Activated CD4-positive, alpha-beta T cell treated with anti-CD3 and anti-CD28 coated beads, Interleukin-2, amount 10 ng/mL, durations not matched to agents 24 days and 14 days (primary cell): ENCODE measurements around the gene CSNK1G2. TPM values are rescaled to one million over a fixed set of nuclear protein-coding genes. Genes with fewer than 3 reads are reported as not detected.

Source experiments
- DNase-seq: peaks from one replicate; pipeline ENCODE4 v3.0.0; 2022
- H3K27ac Mint-ChIP-seq: one replicate; pipeline ENCODE4 v1.8.0; 2022; ENCODE audit warnings: mild to moderate bottlenecking, mixed read lengths
- H3K27me3 Mint-ChIP-seq: one replicate; pipeline ENCODE4 v1.8.0; 2022; ENCODE audit warnings: mixed read lengths
- H3K36me3 Mint-ChIP-seq: one replicate; pipeline ENCODE4 v1.8.0; 2022; ENCODE audit warnings: low read depth, mild to moderate bottlenecking, mixed read lengths
- H3K4me1 Mint-ChIP-seq: one replicate; pipeline ENCODE4 v1.8.0; 2021; ENCODE audit warnings: mixed read lengths
- H3K4me3 Mint-ChIP-seq: one replicate; pipeline ENCODE4 v1.8.0; 2022; ENCODE audit warnings: mild to moderate bottlenecking, moderate library complexity, mixed read lengths
- H3K9me3 Mint-ChIP-seq: one replicate; pipeline ENCODE4 v1.8.0; 2021; ENCODE audit warnings: mixed read lengths
- intact Hi-C: fragments of 100-400 bp; cut with micrococcal nuclease; formaldehyde crosslinking; loops from one replicate; pipeline ENCODE4 v1.15.1; 2023
- total RNA-seq: library from RNA; stranded (reverse); gene quantifications from 2 replicates; pipeline ENCODE4 v1.2.3, GENCODE V29; 2022

The CSNK1G2 gene
- 91.7 and 92.8 TPM in 2 replicates for total RNA-seq

GRCh38 chr19:1941146-1942077 lies at the start of gene CSNK1G2:
Gene CSNK1G2 (plus strand): TSS chr19:1941172. CDS start chr19:1969773, 28,601 bp downstream.
- H3K4me1 Mint-ChIP-seq: peaks cover 34% of the 10 kb centered on the region
- H3K36me3 Mint-ChIP-seq: peaks cover 16% of the 10 kb centered on the region
- no peaks in the 10 kb centered on the region for H3K27me3 Mint-ChIP-seq
- H3K9me3 Mint-ChIP-seq: no peaks in the 10 kb centered on the region
- H3K4me3 Mint-ChIP-seq: peak within 1 kb of the TSS; percentile 92
- intact Hi-C loops: loop anchor here (1.0 to 2.0 kb wide), 3 partner anchors 36 to 101 kb away; partner anchors contain the start of genes ADAT3 and SCAMP4
- no peak for DNase-seq
- peak within 1 kb of the TSS; percentile 95 for H3K27ac Mint-ChIP-seq

GRCh38 chr19:1893791-1894190 lies 47.2 kb upstream of the CSNK1G2 start:
- intact Hi-C loops: no loop called here
- no peak for DNase-seq
- Mint-ChIP-seq H3K9me3 (no peaks in the 10 kb centered on the region), H3K4me3 (no peak overlapping the region), H3K4me1 (peaks cover 23% of the 10 kb centered on the region), H3K27me3 (no peaks in the 10 kb centered on the region), H3K36me3 (no peaks in the 10 kb centered on the region), H3K27ac (peak overlapping the region; percentile 16)

- H3K36me3 Mint-ChIP-seq: no peaks in the 10 kb centered on the region
- no peaks in the 10 kb centered on the region for H3K27me3 Mint-ChIP-seq
- H3K4me1 Mint-ChIP-seq: peaks cover 19% of the 10 kb centered on the region
- peak overlapping the region; percentile 83 for H3K4me3 Mint-ChIP-seq
- no peaks in the 10 kb centered on the region for H3K9me3 Mint-ChIP-seq
- peak overlapping the region; percentile 97 for H3K27ac Mint-ChIP-seq
- DNase-seq: no peak
- intact Hi-C loops: no loop called here
These were observed 44.5 kb upstream of the CSNK1G2 start for GRCh38 chr19:1896508-1896907.

- Mint-ChIP-seq H3K4me3 (no peak overlapping the region), H3K27me3 (no peaks in the 10 kb centered on the region), H3K27ac (no peak overlapping the region), H3K36me3 (no peaks in the 10 kb centered on the region), H3K9me3 (no peaks in the 10 kb centered on the region), H3K4me1 (peaks cover 33% of the 10 kb centered on the region)
- intact Hi-C loops: no loop called here
- DNase-seq: no peak
These were observed 39.0 kb upstream of the CSNK1G2 start for GRCh38 chr19:1901940-1902404.

- DNase-seq: no peak
- intact Hi-C loops: no loop called here
- peak overlapping the region; percentile 57 for H3K27ac Mint-ChIP-seq
- H3K4me1 Mint-ChIP-seq: peaks cover 29% of the 10 kb centered on the region
- no peaks in the 10 kb centered on the region for H3K9me3 Mint-ChIP-seq
- H3K4me3 Mint-ChIP-seq: peak overlapping the region; percentile 45
- H3K27me3 Mint-ChIP-seq: no peaks in the 10 kb centered on the region
- H3K36me3 Mint-ChIP-seq: peaks cover 2% of the 10 kb centered on the region
These were observed 38.0 kb upstream of the CSNK1G2 start for GRCh38 chr19:1902923-1903322.

GRCh38 chr19:1904860-1905109 lies 36.2 kb upstream of the CSNK1G2 start:
- Mint-ChIP-seq H3K4me1 (peaks cover 32% of the 10 kb centered on the region), H3K9me3 (no peaks in the 10 kb centered on the region), H3K27ac (peak overlapping the region; percentile 87), H3K36me3 (peaks cover 5% of the 10 kb centered on the region), H3K27me3 (no peaks in the 10 kb centered on the region), H3K4me3 (peak overlapping the region; percentile 94)
- no peak for DNase-seq
- intact Hi-C loops: loop anchor here (1.0 to 2.0 kb wide), 4 partner anchors 19 to 50 kb away; partner anchors contain the start of genes ABHD17A and CSNK1G2

GRCh38 chr19:1905110-1905862 lies 35.7 kb upstream of the CSNK1G2 start, which contains the start of the genes ADAT3 and SCAMP4:
Gene ADAT3 (plus strand): TSS chr19:1905399. CDS start chr19:1912048, 6,649 bp downstream.
Gene SCAMP4 (plus strand): TSS chr19:1905399. CDS start chr19:1915020, 9,621 bp downstream.
- H3K9me3 Mint-ChIP-seq: no peaks in the 10 kb centered on the region
- H3K27me3 Mint-ChIP-seq: no peaks in the 10 kb centered on the region
- peak within 1 kb of the TSS; percentile 94 for H3K4me3 Mint-ChIP-seq
- H3K4me1 Mint-ChIP-seq: peaks cover 34% of the 10 kb centered on the region
- H3K27ac Mint-ChIP-seq: peak within 1 kb of the TSS; percentile 91
- intact Hi-C loops: loop anchor here (1.0 to 2.0 kb wide), 4 partner anchors 20 to 50 kb away; partner anchors contain the start of genes ABHD17A and CSNK1G2
- H3K36me3 Mint-ChIP-seq: peaks cover 7% of the 10 kb centered on the region
- DNase-seq: peak; percentile 100

GRCh38 chr19:1905863-1906375 lies 35.1 kb upstream of the CSNK1G2 start:
- H3K27ac Mint-ChIP-seq: peak overlapping the region; percentile 91
- intact Hi-C loops: loop anchor here (1.0 to 2.0 kb wide), 4 partner anchors 21 to 51 kb away; partner anchors contain the start of genes ABHD17A and CSNK1G2
- no peaks in the 10 kb centered on the region for H3K9me3 Mint-ChIP-seq
- H3K27me3 Mint-ChIP-seq: no peaks in the 10 kb centered on the region
- peaks cover 35% of the 10 kb centered on the region for H3K4me1 Mint-ChIP-seq
- peaks cover 8% of the 10 kb centered on the region for H3K36me3 Mint-ChIP-seq
- DNase-seq: no peak
- peak overlapping the region; percentile 94 for H3K4me3 Mint-ChIP-seq

GRCh38 chr19:1906985-1907562 lies 33.9 kb upstream of the CSNK1G2 start:
- intact Hi-C loops: no loop called here
- peaks cover 35% of the 10 kb centered on the region for H3K4me1 Mint-ChIP-seq
- H3K27ac Mint-ChIP-seq: peak overlapping the region; percentile 25
- H3K4me3 Mint-ChIP-seq: peak overlapping the region; percentile 60
- no peaks in the 10 kb centered on the region for H3K27me3 Mint-ChIP-seq
- no peak for DNase-seq
- H3K36me3 Mint-ChIP-seq: peaks cover 8% of the 10 kb centered on the region
- H3K9me3 Mint-ChIP-seq: no peaks in the 10 kb centered on the region

GRCh38 chr19:1907563-1908363 lies 33.2 kb upstream of the CSNK1G2 start:
- intact Hi-C loops: no loop called here
- Mint-ChIP-seq H3K9me3 (no peaks in the 10 kb centered on the region), H3K4me3 (no peak overlapping the region), H3K4me1 (peaks cover 35% of the 10 kb centered on the region), H3K36me3 (peaks cover 8% of the 10 kb centered on the region), H3K27ac (no peak overlapping the region), H3K27me3 (no peaks in the 10 kb centered on the region)
- DNase-seq: no peak

- intact Hi-C loops: no loop called here
- H3K36me3 Mint-ChIP-seq: peaks cover 11% of the 10 kb centered on the region
- no peaks in the 10 kb centered on the region for H3K27me3 Mint-ChIP-seq
- no peak overlapping the region for H3K4me3 Mint-ChIP-seq
- H3K4me1 Mint-ChIP-seq: peaks cover 31% of the 10 kb centered on the region
- no peak for DNase-seq
- H3K9me3 Mint-ChIP-seq: no peaks in the 10 kb centered on the region
- no peak overlapping the region for H3K27ac Mint-ChIP-seq
These were observed 32.7 kb upstream of the CSNK1G2 start for GRCh38 chr19:1908364-1908678.

- peaks cover 11% of the 10 kb centered on the region for H3K36me3 Mint-ChIP-seq
- no peak for DNase-seq
- H3K4me3 Mint-ChIP-seq: no peak overlapping the region
- no peaks in the 10 kb centered on the region for H3K9me3 Mint-ChIP-seq
- H3K4me1 Mint-ChIP-seq: peaks cover 18% of the 10 kb centered on the region
- intact Hi-C loops: no loop called here
- no peaks in the 10 kb centered on the region for H3K27me3 Mint-ChIP-seq
- no peak overlapping the region for H3K27ac Mint-ChIP-seq
These were observed 31.3 kb upstream of the CSNK1G2 start for GRCh38 chr19:1909761-1910080.

- intact Hi-C loops: no loop called here
- Mint-ChIP-seq H3K27me3 (no peaks in the 10 kb centered on the region), H3K4me1 (peaks cover 16% of the 10 kb centered on the region), H3K9me3 (no peaks in the 10 kb centered on the region), H3K36me3 (peaks cover 11% of the 10 kb centered on the region), H3K4me3 (no peak overlapping the region), H3K27ac (no peak overlapping the region)
- DNase-seq: no peak
These were observed 30.8 kb upstream of the CSNK1G2 start for GRCh38 chr19:1910177-1910576.
